ENCODE results near the gene ERN2. TPM values are rescaled to one million over a fixed set of nuclear protein-coding genes. Genes with fewer than 3 reads are reported as not detected.

The ERN2 gene
- not detected in 2 replicates for total RNA-seq

DNA sequence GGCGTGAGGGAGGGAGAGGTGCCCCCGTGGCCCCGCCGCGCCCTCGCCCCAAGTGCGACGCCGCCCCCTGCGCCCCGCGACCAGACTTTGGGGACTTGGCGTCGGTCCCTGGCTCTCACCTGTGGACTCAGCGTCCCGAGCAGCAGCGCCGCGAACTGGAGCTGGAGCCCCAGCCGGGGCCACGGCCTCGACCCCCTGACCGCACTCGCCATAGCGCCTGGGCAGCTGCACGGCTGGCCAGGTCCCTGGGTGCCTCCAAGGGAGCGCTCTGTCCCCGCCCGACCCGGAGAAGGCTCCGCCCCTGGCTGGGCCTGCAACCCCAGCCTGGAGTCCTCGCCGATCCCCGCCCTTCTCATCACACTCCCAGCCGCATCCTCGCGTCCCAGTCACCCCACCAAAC lies at the start of gene ERN2:
TSS of gene ERN2 (minus strand) at position 247 of the 400 bp plus-strand sequence. CDS start at position 212, 35 bp downstream.

DNA sequence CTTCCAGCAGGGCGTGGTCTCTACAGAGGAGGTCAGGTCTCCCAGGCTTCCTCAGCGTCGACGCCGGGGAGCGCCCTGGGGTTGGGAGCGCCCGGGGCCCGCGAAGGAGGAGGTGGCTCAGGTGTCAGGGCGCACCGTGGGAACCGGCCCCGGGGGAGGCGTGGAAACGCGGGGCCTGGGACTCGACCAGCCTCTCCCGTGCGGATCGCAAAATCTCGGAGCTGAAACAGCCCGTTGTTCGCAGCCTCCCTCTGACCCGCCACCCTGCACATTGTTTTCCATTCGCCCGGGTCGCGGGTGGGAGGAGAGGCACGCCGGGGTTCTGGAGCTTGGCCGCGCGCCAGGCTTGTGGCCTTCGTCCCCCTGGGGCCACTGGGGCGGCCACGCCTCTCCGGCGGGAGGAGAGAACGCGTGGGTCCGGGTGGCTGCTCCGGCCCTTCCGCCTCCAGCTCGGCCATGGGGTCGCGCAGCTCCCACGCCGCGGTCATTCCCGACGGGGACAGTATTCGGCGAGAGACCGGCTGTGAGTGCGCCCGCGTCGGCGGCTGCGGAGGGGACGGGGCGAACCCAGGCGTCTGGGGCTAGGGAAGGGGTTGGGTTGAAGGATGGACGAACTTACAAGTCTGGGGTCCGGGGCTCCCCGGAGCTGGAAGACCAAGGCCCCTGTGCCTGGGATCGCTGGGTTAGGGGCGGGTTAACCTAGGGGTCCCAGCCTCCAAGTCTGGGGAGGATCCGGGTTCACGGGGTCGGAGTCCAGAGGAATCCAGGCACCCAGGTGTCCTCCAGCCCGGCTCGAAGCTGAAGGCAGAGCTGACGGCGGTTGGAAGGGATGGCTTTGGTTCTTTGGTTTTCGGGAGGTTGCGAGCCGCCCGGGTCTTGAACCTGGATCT lies 41.8 kb upstream of the ERN2 start, which contains the start of gene CHP2:
TSS of gene CHP2 (plus strand) at position 433 of the 890 bp plus-strand sequence. CDS start at position 457, 24 bp downstream.

DNA sequence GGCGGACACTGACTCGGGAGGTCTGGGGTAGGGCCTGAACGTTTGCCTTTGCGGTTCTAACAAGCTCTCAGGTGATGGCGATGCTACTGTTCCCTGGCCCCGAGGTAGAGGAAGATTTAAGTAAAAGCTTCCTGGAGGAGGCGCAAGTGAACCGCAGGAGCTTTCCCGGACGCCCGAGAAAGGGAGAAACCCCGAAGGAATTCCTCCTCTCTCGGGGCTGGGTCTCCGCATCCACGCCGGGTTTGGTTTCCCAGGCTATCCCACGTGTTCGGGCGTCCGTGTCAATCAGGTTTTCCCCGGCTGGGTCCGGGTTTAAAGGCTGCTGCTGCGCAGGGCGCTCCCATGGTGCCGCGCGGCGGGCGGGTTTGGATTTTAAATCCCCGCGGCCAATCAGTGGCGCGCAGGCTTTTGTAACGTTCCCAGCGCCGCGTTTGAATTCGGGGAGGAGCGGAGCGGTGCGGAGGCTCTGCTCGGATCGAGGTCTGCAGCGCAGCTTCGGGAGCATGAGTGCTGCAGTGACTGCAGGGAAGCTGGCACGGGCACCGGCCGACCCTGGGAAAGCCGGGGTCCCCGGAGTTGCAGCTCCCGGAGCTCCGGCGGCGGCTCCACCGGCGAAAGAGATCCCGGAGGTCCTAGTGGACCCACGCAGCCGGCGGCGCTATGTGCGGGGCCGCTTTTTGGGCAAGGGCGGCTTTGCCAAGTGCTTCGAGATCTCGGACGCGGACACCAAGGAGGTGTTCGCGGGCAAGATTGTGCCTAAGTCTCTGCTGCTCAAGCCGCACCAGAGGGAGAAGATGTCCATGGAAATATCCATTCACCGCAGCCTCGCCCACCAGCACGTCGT lies 34.4 kb downstream of the ERN2 start, which contains the start of gene PLK1:
TSS of gene PLK1 (plus strand) at position 460 of the 844 bp plus-strand sequence. CDS start at position 504, 44 bp downstream.

DNA sequence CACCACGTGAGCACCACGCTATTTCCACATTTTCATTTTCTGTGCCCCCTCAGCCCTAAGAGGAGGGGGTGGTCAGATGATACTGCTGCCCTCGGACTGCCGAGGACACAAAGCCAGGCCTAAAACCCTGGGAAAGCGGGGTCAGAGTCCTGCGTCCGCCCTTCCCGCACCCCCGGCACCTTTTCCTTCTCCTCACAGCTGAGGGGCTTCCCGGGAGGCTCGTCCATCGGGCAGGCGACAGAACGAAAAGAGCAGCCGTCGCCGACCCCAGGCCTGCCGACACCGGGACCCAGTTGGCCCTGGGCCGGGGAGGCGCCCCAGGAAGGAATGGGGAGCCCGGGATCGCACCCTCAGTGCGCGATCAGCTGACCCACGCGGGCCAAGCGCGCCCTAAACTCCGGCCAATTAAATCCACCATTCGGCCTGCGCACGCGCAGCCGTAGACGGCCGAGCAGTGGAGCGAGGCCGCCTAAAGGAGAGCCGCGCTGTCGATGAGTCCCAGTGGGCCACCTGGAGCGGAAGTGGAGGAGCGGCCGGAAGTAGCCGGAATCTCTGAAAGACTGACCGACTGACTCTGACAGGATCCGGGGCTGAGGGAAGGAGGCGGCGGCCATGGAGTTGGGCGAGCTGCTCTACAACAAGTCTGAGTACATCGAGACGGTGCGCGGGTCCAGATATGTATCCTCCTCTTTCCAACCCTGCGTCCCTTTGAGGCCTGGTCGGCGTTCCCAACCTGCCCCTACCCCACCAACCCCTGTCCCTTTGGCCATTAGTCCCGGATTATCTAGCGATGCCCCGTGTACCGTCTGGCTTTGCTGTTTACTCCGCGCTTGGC lies 71.9 kb downstream of the ERN2 start, which contains the start of the genes DCTN5 and PALB2:
TSS of gene DCTN5 (plus strand) at position 536 of the 835 bp plus-strand sequence. CDS start at position 613, 77 bp downstream.
TSS of gene PALB2 (minus strand) at position 380 of the 835 bp plus-strand sequence. CDS start at position 227, 153 bp downstream.

Other genes starting within 250 kb of the ERN2 start
- 26.7 and 29.4 TPM in 2 replicates for gene GGA2, start 202.7 kb downstream of the ERN2 start, total RNA-seq
- 12.9 and 15.5 TPM in 2 replicates for gene EARS2, start 155.9 kb downstream of the ERN2 start, total RNA-seq
- 54.8 and 56.6 TPM in 2 replicates for gene UBFD1, start 155.5 kb downstream of the ERN2 start, total RNA-seq
- gene NDUFAB1, start 116.9 kb downstream of the ERN2 start, total RNA-seq, result 136 and 137 TPM in 2 replicates
- 6.6 and 6.8 TPM in 2 replicates for gene PALB2, start 71.9 kb downstream of the ERN2 start, total RNA-seq
- gene DCTN5, start 71.8 kb downstream of the ERN2 start, total RNA-seq, result 45.5 and 60.2 TPM in 2 replicates
- gene PLK1, start 34.3 kb downstream of the ERN2 start, total RNA-seq, result 3.7 and 4.7 TPM in 2 replicates
- not detected in 2 replicates for gene CHP2, start 41.8 kb upstream of the ERN2 start, total RNA-seq
- gene PRKCB, start 122.8 kb upstream of the ERN2 start, total RNA-seq, result not detected in 2 replicates

Measured in dermis lymphatic vessel endothelial cell (primary cell).